BJ (cell line): ENCODE data around the gene SELENOI. TPM values are rescaled to one million over a fixed set of nuclear protein-coding genes. Genes with fewer than 3 reads are reported as not detected.
"Not testable (repeated sequence)": the region's sequence is repeated elsewhere in the genome, so short reads cannot be mapped to it uniquely, and the experiment has no call there.

ENCODE experiments used
- CTCF ChIA-PET: fragments of 350-600 bp; formaldehyde crosslinking; extraction: SDS; loops from one replicate; lab custom pipeline; 2021; ENCODE audit warnings: antibody characterized with exemption, inconsistent platforms; lab: Yijun Ruan, JAX
- POLR2A ChIA-PET: fragments of 300-600 bp; sonication (Branson Sonifier 250); formaldehyde crosslinking; extraction: SDS; loops from one replicate; lab custom pipeline; 2021; ENCODE audit warnings: antibody characterized with exemption; lab: Charles Lee
- DNase-seq: peaks from one replicate; pipeline ENCODE4 v3.0.0-alpha.2; 2011; ENCODE audit warnings: low read depth
- H3K27me3 ChIP-seq: 2 replicates; pipeline ENCODE4 v1.6.0; 2011; ENCODE audit warnings: low read length; ENCODE audit not compliant: control insufficient read depth, insufficient read depth
- H3K36me3 ChIP-seq: 2 replicates; pipeline ENCODE4 v1.5.1; 2011; ENCODE audit warnings: low read length; ENCODE audit not compliant: control insufficient read depth, insufficient read depth
- H3K4me3 ChIP-seq: 2 replicates; pipeline ENCODE4 v1.5.1; 2011; ENCODE audit warnings: low read depth, mild to moderate bottlenecking, control low read depth, low read length
- polyA plus RNA-seq: library from polyadenylated mRNA; depleted of rRNA; stranded (reverse); fragments of >200 nt; gene quantifications from 2 replicates; pipeline ENCODE4 v1.2.3, GENCODE V29; 2011
- TF ChIP-seq, protein P1 (sequence below): IDR thresholded peaks from 2 replicates; pipeline ENCODE4 v1.5.1; 2011; ENCODE audit warnings: low read depth, mild to moderate bottlenecking, control low read depth, inconsistent platforms, low read length, moderate library complexity; ENCODE audit not compliant: insufficient read depth

Gene SELENOI
- polyA plus RNA-seq, 1 experiment: 9.5 TPM

DNA sequence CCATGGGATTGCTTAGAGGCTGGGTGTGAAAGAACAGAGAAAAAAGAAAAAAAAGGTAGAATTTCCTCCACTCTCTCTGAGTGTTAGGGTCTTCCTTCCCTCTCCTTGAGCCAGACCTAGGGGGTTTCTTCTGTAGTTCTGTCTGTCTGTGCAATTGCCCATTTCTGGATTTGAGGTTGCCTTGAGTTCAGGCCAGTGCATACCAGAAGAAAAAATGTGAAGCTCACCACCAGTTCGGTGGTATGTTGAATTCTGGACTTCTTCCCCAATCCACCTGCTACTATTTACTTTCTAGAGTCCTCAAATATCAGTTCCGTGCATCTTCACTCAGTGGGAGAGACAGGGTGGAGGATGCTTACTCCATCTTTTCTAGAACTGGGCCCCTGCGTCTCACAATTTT lies 15.3 kb upstream of the SELENOI start:
- no peaks in the 10 kb centered on the region for H3K27me3 ChIP-seq
- CTCF ChIA-PET: interaction anchor here (0.5 to 2.1 kb wide), 21 partner anchors 10 to 292 kb away, joined by 3 to 14 read pairs (median 4); partner anchors contain the start of genes ADGRF3 and SELENOI
- no peaks in the 10 kb centered on the region for H3K36me3 ChIP-seq
- no peak for DNase-seq
- POLR2A ChIA-PET: no interaction called here
- H3K4me3 ChIP-seq: no peak overlapping the region
- TF ChIP-seq, protein P1, sequence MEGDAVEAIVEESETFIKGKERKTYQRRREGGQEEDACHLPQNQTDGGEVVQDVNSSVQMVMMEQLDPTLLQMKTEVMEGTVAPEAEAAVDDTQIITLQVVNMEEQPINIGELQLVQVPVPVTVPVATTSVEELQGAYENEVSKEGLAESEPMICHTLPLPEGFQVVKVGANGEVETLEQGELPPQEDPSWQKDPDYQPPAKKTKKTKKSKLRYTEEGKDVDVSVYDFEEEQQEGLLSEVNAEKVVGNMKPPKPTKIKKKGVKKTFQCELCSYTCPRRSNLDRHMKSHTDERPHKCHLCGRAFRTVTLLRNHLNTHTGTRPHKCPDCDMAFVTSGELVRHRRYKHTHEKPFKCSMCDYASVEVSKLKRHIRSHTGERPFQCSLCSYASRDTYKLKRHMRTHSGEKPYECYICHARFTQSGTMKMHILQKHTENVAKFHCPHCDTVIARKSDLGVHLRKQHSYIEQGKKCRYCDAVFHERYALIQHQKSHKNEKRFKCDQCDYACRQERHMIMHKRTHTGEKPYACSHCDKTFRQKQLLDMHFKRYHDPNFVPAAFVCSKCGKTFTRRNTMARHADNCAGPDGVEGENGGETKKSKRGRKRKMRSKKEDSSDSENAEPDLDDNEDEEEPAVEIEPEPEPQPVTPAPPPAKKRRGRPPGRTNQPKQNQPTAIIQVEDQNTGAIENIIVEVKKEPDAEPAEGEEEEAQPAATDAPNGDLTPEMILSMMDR: no peak

DNA sequence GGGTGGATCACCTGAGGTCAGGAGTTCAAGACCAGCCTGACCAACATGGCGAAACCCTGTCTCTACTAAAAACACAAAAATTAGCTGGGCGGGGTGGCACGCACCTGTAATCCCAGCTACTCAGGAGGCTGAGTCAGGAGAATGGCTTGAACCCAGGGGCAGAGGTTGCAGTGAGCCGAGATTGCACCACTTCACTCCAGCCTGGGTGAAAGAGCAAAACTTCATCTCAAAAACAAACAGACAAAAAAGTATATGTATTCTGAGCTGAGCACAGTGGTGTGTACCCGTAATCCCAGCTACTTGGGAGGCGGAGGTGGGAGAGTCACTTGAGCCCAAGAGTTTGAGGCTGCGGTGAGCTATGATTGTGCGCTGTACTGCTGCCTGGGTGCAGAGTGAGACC lies 14.6 kb upstream of the SELENOI start:
- CTCF ChIA-PET: interaction anchor here (1.2 to 2.1 kb wide), 10 partner anchors 11 to 97 kb away, joined by 3 to 14 read pairs (median 6); partner anchors contain the start of genes ADGRF3 and SELENOI

DNA sequence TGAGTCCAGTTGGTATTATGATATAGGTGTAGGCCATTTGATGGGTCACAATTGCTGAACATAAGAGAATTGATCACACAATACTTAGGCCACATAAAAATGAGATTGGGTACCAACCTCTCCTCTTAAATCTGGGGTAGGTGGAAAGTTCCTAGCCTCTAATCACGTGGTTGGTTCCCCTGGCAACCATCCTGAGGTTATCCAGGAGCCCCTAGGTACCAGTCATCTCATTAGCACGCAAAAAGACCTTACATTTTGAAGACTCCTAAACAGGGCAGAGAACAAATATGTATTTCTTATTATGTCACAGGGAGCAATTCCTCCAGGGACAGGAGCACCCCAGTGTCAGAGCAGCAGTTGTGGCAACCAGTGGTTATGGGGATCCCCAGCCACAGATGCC lies 12.7 kb upstream of the SELENOI start:
- Histone ChIP-seq H3K27me3 (no peaks in the 10 kb centered on the region), H3K36me3 (no peaks in the 10 kb centered on the region), H3K4me3 (no peak overlapping the region)
- ChIA-PET CTCF (interaction anchor here (1.2 kb wide), 1 partner anchor 88 kb away, joined by 3 read pairs; the partner anchor contains the start of gene HADHB), POLR2A (no interaction called here)
- no peak for DNase-seq
- TF ChIP-seq, protein P1: no peak

More for the DNA sequence above, 14.6 kb upstream of the SELENOI start:
- H3K36me3 ChIP-seq, POLR2A ChIA-PET, DNase-seq, H3K27me3 ChIP-seq, H3K4me3 ChIP-seq: not testable (repeated sequence)

DNA sequence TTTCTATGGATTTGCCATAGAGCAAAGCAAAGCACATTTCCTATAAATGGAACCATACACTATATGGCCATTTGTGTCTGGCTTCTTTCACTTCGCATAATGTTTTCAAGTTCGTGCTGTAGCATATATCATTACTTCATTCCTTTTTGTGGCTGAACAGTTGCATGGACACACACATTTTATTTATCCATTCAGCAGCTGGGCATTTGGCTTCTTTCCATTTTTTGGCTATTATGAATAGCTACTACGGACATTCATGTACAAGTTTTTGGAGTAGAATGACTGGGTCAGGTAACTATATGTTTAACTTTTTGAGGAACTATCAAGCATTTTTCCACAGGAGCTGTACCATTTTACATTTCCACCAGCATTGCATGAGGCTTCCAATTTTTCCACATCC lies 10.7 kb upstream of the SELENOI start:
- Histone ChIP-seq H3K27me3 (no peaks in the 10 kb centered on the region), H3K4me3 (no peak overlapping the region), H3K36me3 (no peaks in the 10 kb centered on the region)
- POLR2A ChIA-PET: no interaction called here
- TF ChIP-seq, protein P1: no peak
- no peak for DNase-seq
- CTCF ChIA-PET: no interaction called here

DNA sequence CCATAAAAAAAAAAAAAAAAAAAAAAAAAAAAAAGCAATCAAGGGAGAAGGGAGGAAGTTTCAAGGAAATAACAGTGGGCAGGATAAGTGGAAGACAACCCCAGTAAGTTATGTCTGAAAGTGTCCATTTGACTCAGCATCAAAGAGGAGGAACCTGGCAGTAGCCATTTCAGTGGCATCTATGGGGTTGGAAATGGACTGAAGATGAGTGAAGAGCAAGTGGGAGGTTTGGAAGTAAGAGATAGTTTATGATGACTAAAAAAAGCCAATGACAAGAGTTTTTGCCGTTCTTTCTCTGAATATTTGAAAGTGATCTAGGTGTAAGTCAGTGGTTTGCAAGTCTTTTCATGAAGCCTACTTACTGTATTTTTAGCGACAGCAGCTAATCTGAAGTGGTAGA lies 9.2 kb upstream of the SELENOI start:
- ChIA-PET POLR2A (no interaction called here), CTCF (no interaction called here)
- Histone ChIP-seq H3K36me3 (no peaks in the 10 kb centered on the region), H3K4me3 (no peak overlapping the region), H3K27me3 (no peaks in the 10 kb centered on the region)
- no peak for DNase-seq
- TF ChIP-seq, protein P1: no peak

DNA sequence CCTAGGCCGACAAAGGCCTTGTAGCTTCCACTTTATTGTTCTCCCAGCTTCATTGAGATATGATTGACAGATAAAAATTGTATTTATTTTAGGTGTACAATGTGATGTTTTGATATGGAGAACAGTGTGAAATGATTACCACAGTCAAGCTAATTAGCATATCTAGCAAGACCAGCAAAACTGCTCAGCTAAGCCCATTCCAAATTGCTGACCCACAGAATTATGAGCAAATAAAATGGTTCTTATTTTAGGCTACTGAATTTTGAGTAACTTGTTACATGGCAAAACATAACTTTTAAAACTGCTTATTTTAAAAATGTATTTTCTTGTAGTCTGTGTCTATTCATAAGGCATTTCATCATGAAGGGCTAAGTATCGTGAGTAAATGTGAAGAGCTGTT lies 8.6 kb upstream of the SELENOI start:
- POLR2A ChIA-PET: interaction anchor here (0.6 kb wide), 1 partner anchor 13 kb away, joined by 15 read pairs; no protein-coding TSS in a partner anchor
- Histone ChIP-seq H3K27me3 (no peaks in the 10 kb centered on the region), H3K4me3 (no peak overlapping the region), H3K36me3 (no peaks in the 10 kb centered on the region)
- DNase-seq: no peak
- TF ChIP-seq, protein P1: no peak
- CTCF ChIA-PET: interaction anchor here (1.0 to 1.4 kb wide), 2 partner anchors 9 to 241 kb away, joined by 3 read pairs; partner anchors contain the start of genes ADGRF3 and SELENOI
